GM18502 (cell line): ENCODE data around the gene NFS1.
A peak's percentile ranks its signal among the peaks of the same experiment; 100 is the strongest.

ENCODE experiments used
- ATAC-seq: cut with Tn5 transposase; IDR thresholded peaks from one replicate; pipeline ENCODE4 v1.9.1; 2021; ENCODE audit warnings: mild to moderate bottlenecking; ENCODE audit not compliant: unreplicated experiment, poor library complexity

The NFS1 gene

GRCh38 chr20:35619196-35620095 lies 79.7 kb downstream of the NFS1 start:
- ATAC-seq = peak; percentile 37

GRCh38 chr20:35618263-35619131 lies 80.7 kb downstream of the NFS1 start:
- ATAC-seq = no peak
